Limb (tissue), 2 donors: ENCODE results near the gene ZBTB11.
"Not testable (repeated sequence)": the region's sequence is repeated elsewhere in the genome, so short reads cannot be mapped to it uniquely, and the experiment has no call there.

ENCODE experiments used
- DNase-seq, 2 donors: peaks; one replicate each; pipeline ENCODE4 v3.0.0-alpha.2; 2016; ENCODE audit errors: extremely low spot score in 2 of 2

The ZBTB11 gene

DNA sequence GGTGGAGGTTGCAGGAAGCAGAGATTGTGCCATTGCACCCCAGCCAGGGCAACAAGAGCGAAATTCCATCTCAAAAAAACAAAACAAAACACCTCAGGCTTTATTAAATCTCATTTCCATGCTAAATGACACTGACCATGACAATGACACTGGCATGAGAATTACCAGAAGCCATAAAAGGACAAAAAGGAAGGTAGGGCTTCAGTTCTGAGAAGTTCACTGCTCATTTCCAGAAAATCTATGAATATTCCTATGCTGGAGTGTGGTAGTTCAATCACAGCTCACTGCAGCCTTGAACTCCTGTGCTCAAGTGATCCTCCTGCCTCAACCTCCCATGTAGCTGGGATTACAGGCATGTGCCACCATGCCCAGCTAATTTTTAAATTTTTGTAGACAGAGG, 58.2 kb downstream of the ZBTB11 start:
- no peak for DNase-seq

DNA sequence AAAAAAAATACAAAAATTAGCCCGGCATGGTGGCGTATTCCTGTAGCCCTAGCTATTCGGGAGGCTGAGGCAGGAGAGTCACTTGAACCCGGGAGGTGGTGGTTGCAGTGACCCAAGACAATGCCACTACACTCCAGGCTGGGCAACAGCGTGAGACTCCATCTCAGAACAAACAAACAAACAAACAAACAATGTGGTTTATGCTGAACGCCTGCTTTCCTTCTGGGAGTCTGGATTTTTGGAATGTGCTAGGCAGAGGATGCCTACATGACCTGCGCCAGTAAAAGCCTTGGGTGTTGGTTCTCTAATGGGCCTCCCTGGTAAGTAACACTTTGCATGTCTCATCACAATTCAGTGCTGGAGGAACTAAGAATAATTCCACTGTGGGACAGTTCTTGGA, 59.5 kb downstream of the ZBTB11 start:
- DNase-seq = no peak

DNA sequence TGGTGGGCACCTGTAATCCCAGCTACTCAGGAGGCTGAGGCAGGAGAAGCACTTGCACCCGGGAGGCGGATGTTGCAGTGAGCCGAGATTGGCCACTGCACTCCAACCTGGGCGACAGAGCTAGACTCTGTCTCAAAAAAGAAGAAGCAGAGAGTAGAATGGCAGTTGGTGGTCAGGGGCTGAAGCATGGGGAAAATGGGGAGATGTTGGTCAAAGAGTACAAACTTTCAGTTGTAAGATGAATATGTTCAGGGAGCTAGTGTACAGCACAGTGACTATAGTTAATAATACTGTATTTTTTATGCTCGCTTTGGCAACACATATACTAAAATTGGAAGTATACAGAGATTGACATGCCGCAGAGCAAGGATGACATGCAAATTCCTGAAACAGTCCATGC, 61.4 kb downstream of the ZBTB11 start:
- DNase-seq = no peak

DNA sequence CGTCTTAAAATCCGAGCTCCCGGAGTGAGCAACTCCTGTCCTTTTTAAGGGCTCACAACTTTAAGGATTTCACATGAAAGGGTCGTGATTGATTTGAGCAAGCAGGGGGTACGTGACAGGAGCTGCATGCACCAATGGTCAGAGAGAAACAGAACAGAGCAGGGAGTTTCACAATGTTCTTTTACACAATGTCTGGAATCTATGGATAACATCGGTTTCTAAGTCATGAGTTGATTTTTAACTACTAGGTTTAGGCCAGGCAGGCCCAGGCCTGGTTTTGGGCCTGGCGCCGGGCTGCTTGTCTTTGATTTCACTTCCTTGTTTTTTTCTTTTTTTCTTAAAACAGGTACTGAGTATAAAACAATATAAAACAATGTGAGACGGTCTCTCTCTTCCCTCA, 63.9 kb downstream of the ZBTB11 start:
- not testable (repeated sequence) for DNase-seq

DNA sequence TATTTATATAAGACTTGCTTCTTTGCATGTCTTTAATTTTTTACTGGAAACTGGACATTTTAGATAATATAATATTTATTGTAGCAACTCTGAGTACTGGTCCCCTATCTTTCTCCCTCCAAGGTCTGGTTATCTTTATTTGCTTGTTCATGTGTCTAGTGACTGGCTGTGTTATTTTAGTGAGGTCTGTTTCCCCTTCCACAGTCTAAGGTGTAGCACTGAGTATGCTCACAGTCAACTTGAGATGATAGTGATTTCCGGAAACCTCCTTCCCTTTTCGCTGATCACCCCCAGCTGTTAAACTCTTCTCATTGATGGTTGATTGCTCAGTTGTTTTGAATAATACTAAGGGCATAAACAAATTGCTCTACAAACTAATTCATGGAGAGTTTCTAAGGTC, 65.9 kb downstream of the ZBTB11 start:
- no peak for DNase-seq

DNA sequence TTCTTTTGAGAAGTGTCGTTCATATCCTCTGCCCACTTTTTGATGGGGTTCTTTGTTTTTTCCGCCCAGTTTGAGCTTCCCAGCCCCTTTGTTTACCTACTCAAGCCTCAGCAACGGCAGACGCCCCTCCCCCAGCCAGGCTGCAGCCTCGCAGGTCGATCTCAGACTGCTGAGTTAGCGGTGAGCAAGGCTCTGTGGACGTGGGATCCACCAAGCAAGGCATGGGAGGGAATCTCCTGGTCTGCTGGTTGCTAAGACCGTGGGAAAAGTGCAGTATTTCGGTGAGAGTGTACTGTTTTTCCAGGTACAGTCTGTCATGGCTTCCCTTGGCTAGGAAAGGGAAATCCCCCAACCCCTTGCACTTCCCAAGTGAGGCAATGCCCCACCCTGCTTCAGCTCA, 71.5 kb downstream of the ZBTB11 start:
- DNase-seq = not testable (repeated sequence)

DNA sequence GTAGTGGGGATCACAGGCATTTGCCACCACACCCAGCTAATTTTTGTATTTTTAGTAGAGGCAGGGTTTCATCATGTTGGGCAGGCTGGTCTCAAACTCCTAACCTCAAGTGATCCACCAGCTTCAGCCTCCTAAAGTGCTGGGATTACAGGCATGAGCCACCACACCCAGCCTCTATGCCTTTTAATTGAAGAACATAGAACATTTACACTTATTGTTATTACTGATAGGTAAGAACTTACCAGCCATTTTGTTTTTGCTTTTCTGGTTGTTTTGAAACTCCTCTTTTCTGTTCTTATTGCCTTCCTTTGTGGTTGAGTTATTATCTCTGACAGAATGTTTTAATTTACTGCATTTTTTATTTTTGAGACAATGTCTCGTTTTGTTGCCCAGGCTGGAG, 73.7 kb downstream of the ZBTB11 start:
- DNase-seq = no peak

DNA sequence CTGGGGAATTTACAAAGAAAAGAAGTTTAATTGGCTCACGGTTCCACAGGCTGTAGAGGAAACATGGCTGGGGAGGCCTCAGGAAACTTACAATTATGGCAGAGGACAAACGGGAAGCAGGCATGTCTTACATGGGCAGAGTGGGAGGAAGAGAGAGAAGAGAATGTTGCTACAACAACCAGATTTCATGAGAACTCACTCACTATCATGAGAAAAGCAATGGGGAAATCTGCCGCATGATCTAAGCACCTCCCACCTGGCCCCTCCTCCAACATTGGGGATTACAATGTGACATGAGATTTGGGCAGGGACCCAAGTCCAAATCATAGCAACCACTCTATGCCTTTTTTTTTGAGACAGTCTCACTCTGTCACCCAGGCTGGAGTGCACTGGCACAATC, 74.2 kb downstream of the ZBTB11 start:
- no peak for DNase-seq
